Measurements from ENCODE around the gene CACNB3. TPM values are rescaled to one million over a fixed set of nuclear protein-coding genes. Genes with fewer than 3 reads are reported as not detected.
"Not testable (repeated sequence)": the region's sequence is repeated elsewhere in the genome, so short reads cannot be mapped to it uniquely, and the experiment has no call there.

Gene CACNB3
- total RNA-seq, 1 experiment from 2014 or later, result 23.8 TPM

DNA sequence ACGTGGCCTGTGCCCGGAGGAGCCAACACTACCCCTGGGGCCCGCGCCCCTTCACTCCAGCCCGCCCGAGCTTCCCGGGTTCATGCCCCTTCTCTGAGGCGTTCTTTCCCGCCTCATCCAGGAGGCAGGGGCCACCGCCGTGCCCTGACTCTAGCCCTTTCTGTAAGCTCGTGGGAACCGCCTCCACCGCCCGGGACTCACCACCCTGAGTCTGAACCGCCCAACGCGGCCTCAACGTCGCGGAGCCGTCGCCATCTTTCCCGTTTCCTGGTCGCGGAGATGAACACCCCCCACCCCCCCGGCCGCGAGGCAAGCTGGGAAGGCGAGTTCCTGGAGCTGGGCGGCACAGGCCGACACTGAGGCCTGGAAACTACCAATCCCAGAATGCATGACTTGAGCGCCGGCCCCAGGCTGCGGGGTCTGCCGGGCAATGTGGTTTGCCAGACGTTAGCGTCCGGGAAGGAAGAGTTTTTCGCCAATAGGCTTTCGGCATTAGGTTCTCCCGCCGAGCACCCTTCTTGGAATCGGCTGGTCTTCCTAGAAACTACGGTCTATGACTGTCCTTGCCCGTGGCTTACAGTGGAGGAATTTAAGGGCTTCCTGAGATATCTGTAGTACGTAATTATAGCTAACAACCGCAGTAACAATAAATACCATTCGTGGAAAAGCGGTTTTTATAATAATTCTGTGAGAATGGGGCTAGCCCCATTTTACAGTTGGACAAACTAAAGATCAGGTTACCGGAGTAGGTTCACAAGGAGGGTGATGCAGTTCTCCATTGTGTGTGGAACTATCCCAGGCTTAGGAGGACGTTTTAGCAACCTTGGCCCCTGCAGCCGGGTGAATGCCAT is 33.8 kb downstream of the CACNB3 start, which contains the start of gene DDX23:
Gene DDX23 (minus strand): TSS at position 281 of the 851 bp plus-strand sequence. CDS start 6,381 bp downstream, outside the sequence.
- intact Hi-C loops (cut with micrococcal nuclease; ENCODE audit: unreplicated experiment), result loop anchor here (2.0 to 5.0 kb wide), 2 partner anchors 85 to 125 kb away; partner anchors contain the start of gene WNT1
- H3K4me1 ChIP-seq (ENCODE audit: insufficient read depth, low read length, poor library complexity, severe bottlenecking), result peaks cover 19% of the 10 kb centered on the region
- DNase-seq (ENCODE audit: low spot score), result peak; percentile 99
- H3K27ac ChIP-seq (ENCODE audit: low read depth, low read length, poor library complexity, severe bottlenecking), result peak within 1 kb of the TSS; percentile 84
- H3K9me3 ChIP-seq (ENCODE audit: low read depth, low read length, poor library complexity, severe bottlenecking), result no peaks in the 10 kb centered on the region
- no TSS peak for BruUV-seq (replicated peaks)
- TF ChIP-seq, protein P1, sequence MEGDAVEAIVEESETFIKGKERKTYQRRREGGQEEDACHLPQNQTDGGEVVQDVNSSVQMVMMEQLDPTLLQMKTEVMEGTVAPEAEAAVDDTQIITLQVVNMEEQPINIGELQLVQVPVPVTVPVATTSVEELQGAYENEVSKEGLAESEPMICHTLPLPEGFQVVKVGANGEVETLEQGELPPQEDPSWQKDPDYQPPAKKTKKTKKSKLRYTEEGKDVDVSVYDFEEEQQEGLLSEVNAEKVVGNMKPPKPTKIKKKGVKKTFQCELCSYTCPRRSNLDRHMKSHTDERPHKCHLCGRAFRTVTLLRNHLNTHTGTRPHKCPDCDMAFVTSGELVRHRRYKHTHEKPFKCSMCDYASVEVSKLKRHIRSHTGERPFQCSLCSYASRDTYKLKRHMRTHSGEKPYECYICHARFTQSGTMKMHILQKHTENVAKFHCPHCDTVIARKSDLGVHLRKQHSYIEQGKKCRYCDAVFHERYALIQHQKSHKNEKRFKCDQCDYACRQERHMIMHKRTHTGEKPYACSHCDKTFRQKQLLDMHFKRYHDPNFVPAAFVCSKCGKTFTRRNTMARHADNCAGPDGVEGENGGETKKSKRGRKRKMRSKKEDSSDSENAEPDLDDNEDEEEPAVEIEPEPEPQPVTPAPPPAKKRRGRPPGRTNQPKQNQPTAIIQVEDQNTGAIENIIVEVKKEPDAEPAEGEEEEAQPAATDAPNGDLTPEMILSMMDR (conservative IDR thresholded peaks at IDR 0.05; ENCODE audit: low read depth, low read length), result no peak
- no peaks in the 10 kb centered on the region for H3K27me3 ChIP-seq (replicated peaks; ENCODE audit: insufficient read depth, low read depth, low read length, poor library complexity)
- CTCF ChIA-PET, result interaction anchor here (0.5 to 2.9 kb wide), 11 partner anchors 33 to 1182 kb away, joined by 3 to 56 read pairs (median 8); partner anchors contain the start of gene WNT1
- H3K4me3 ChIP-seq (ENCODE audit: low read depth, low read length, poor library complexity, severe bottlenecking), result peak within 1 kb of the TSS; percentile 79
- POLR2A ChIA-PET (ENCODE audit: low non-redundant PET), result interaction anchor here (0.6 to 0.8 kb wide), 3 partner anchors 14 to 279 kb away, joined by 7 to 10 read pairs (median 8); no protein-coding TSS in a partner anchor
- H3K36me3 ChIP-seq (ENCODE audit: insufficient read depth, low read length, poor library complexity, severe bottlenecking), result no peaks in the 10 kb centered on the region

DNA sequence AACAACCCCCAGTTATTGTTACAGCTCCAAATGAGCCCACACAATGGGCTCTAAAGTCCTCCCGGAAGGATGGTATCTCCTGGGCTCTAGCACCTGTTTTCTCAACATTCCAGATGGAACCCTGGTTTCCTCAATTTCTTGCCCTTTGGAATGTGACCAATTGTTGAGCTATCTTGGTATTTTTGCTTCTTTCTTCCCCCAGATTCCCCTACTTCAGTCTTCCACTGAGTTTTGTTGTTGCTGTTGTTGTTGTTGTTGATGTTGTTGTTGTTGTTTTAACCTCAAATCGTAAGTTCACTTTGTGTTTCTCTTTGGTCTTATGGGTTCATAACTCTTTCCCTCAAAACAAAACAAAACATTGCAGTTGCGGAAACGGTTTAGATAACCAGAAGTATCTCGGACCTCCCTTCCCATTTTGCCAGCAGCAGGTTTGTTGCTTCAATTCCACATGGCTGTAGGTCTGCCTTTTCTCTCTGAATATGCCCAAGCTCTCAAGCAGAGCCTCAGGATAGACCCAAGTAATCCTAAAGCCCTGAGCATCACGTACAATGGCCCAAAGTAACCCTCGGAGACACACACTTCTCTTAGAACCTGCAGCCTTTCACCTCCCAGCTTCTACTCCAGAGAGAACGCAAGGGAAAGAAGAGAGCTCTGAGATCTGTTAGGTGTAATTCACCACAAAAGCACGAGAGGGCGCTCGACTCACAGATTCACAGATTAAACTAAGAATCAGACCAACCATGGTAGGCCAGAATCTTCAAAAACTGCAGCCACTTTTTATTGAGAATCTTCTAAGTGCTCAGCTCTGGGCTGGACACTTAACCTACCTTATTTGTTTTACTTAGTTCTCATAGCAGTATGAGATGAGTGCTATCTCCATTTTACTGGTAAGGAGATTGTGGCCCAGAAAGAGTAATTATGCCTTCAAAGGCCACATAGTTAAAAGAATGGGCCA is 34.7 kb downstream of the CACNB3 start:
- CTCF ChIA-PET, result interaction anchor here (0.5 to 2.9 kb wide), 14 partner anchors 13 to 167 kb away, joined by 3 to 56 read pairs (median 8); partner anchors contain the start of genes RND1 and WNT1
- H3K27me3 ChIP-seq (replicated peaks; ENCODE audit: insufficient read depth, low read depth, low read length, poor library complexity), result no peaks in the 10 kb centered on the region
- DNase-seq (ENCODE audit: low spot score), result peak; percentile 93
- H3K9me3 ChIP-seq (ENCODE audit: low read depth, low read length, poor library complexity, severe bottlenecking), result no peaks in the 10 kb centered on the region
- TF ChIP-seq, protein P1 (conservative IDR thresholded peaks at IDR 0.05; ENCODE audit: low read depth, low read length), result peak; percentile 90
- TF ChIP-seq EZH2 (IDR thresholded peaks at IDR 0.05; ENCODE audit: borderline replicate concordance, low read depth, low read length, poor library complexity, severe bottlenecking), result no peak
- POLR2A ChIA-PET (ENCODE audit: low non-redundant PET), result no interaction called here
- peak overlapping the region; percentile 79 for H3K4me3 ChIP-seq (ENCODE audit: low read depth, low read length, poor library complexity, severe bottlenecking)
- TSS peak; percentile 93 for BruUV-seq (replicated peaks)
- no peaks in the 10 kb centered on the region for H3K36me3 ChIP-seq (ENCODE audit: insufficient read depth, low read length, poor library complexity, severe bottlenecking)
- peaks cover 19% of the 10 kb centered on the region for H3K4me1 ChIP-seq (ENCODE audit: insufficient read depth, low read length, poor library complexity, severe bottlenecking)
- intact Hi-C loops (cut with micrococcal nuclease; ENCODE audit: unreplicated experiment), result loop anchor here (1.0 to 5.0 kb wide), 3 partner anchors 37 to 124 kb away; partner anchors contain the start of gene WNT1
- H3K27ac ChIP-seq (ENCODE audit: low read depth, low read length, poor library complexity, severe bottlenecking), result peak overlapping the region; percentile 84

DNA sequence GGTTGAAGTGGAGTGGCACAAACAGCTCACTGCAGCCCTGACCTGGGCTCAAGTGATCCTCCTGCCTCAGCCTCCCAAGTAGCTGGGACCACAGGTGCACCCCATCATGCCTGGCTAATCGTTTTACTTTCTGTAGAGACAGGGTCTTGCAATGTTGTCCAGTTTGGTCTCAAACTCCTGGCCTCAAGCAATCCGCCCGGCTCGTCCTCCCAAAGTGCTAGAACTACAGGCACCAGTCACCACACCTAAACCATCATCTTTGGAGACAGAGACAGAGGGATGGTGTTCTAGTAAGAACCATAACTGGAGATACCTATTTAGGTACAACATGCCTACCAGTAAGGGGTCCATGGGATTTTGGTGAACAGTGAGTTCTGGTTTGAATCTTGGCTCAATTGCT is 36.2 kb downstream of the CACNB3 start:
- Histone ChIP-seq H3K9me3 (ENCODE audit: low read depth, low read length, poor library complexity, severe bottlenecking) (no peaks in the 10 kb centered on the region), H3K27me3 (replicated peaks; ENCODE audit: insufficient read depth, low read depth, low read length, poor library complexity) (no peaks in the 10 kb centered on the region), H3K4me1 (ENCODE audit: insufficient read depth, low read length, poor library complexity, severe bottlenecking) (peaks cover 19% of the 10 kb centered on the region), H3K36me3 (ENCODE audit: insufficient read depth, low read length, poor library complexity, severe bottlenecking) (no peaks in the 10 kb centered on the region), H3K4me3 (ENCODE audit: low read depth, low read length, poor library complexity, severe bottlenecking) (no peak overlapping the region), H3K27ac (ENCODE audit: low read depth, low read length, poor library complexity, severe bottlenecking) (no peak overlapping the region)
- ChIA-PET CTCF (interaction anchor here (2.9 kb wide), 1 partner anchor 36 kb away, joined by 56 read pairs; no protein-coding TSS in a partner anchor), POLR2A (ENCODE audit: low non-redundant PET) (no interaction called here)
- no peak for DNase-seq (ENCODE audit: low spot score)
- BruUV-seq (replicated peaks), result no TSS peak
- TF ChIP-seq, protein P1 (conservative IDR thresholded peaks at IDR 0.05; ENCODE audit: low read depth, low read length), result no peak
- TF ChIP-seq EZH2 (IDR thresholded peaks at IDR 0.05; ENCODE audit: borderline replicate concordance, low read depth, low read length, poor library complexity, severe bottlenecking), result no peak
- intact Hi-C loops (cut with micrococcal nuclease; ENCODE audit: unreplicated experiment), result loop anchor here (5.0 kb wide), 1 partner anchor 123 kb away; the partner anchor contains the start of gene WNT1

DNA sequence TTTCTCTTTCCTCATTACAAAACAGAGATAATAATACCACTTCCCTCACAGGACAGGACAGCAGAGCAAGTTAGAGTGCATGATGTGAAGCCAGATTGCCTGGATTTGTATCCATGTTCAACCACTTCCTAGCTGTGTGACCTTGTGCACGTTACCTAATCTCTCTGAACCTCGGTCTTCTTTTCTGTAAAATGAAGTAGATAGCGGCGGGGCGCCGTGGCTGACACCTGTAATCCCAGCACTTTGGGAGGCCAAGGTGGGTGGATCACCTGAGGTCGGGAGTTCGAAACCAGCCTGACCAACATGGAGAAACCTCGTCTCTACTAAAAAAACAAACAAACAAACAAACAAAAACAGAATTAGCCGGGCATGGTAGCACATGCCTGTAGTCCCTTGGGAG is 36.6 kb downstream of the CACNB3 start:
- H3K9me3 ChIP-seq (ENCODE audit: low read depth, low read length, poor library complexity, severe bottlenecking); POLR2A ChIA-PET (ENCODE audit: low non-redundant PET); H3K27ac ChIP-seq (ENCODE audit: low read depth, low read length, poor library complexity, severe bottlenecking); H3K27me3 ChIP-seq (replicated peaks; ENCODE audit: insufficient read depth, low read depth, low read length, poor library complexity); CTCF ChIA-PET; H3K36me3 ChIP-seq (ENCODE audit: insufficient read depth, low read length, poor library complexity, severe bottlenecking); DNase-seq (ENCODE audit: low spot score); H3K4me3 ChIP-seq (ENCODE audit: low read depth, low read length, poor library complexity, severe bottlenecking); BruUV-seq (replicated peaks): not testable (repeated sequence)
- intact Hi-C loops (cut with micrococcal nuclease; ENCODE audit: unreplicated experiment), result loop anchor here (5.0 kb wide), 1 partner anchor 122 kb away; the partner anchor contains the start of gene WNT1
- H3K4me1 ChIP-seq (ENCODE audit: insufficient read depth, low read length, poor library complexity, severe bottlenecking), result peaks cover 18% of the 10 kb centered on the region
